HEK293 (cell line): ENCODE results near the gene AGAP3.

Experiments used
- EGR2 ChIP-seq: fragments of 450-650 bp; formaldehyde crosslinking; IDR thresholded peaks from 2 replicates; pipeline ENCODE4 v1.5.1; 2016; ENCODE audit warnings: low read depth, missing biosample characterization, missing genetic modification characterization
- GLIS1 ChIP-seq: fragments of 450-650 bp; formaldehyde crosslinking; IDR thresholded peaks from 2 replicates; pipeline ENCODE4 v1.5.1; 2016; ENCODE audit warnings: missing biosample characterization, missing genetic modification characterization
- KLF9 ChIP-seq: fragments of 450-650 bp; formaldehyde crosslinking; IDR thresholded peaks from 2 replicates; pipeline ENCODE4 v1.5.1; 2016; ENCODE audit warnings: missing biosample characterization, missing genetic modification characterization, low read depth
- MEIS1 ChIP-seq: sonication (generic); formaldehyde crosslinking; IDR thresholded peaks from 2 replicates; pipeline ENCODE4 v1.8.1; 2022; ENCODE audit warnings: missing genetic modification reagents, mild to moderate bottlenecking, borderline replicate concordance
- PRDM6 ChIP-seq: fragments of 450-650 bp; formaldehyde crosslinking; IDR thresholded peaks from 2 replicates; pipeline ENCODE4 v1.5.1; 2017; ENCODE audit warnings: missing biosample characterization, missing genetic modification characterization
- SP2 ChIP-seq: fragments of 450-650 bp; formaldehyde crosslinking; IDR thresholded peaks from 2 replicates; pipeline ENCODE4 v1.5.1; 2016; ENCODE audit warnings: missing biosample characterization, missing genetic modification characterization
- ZBTB20 ChIP-seq: fragments of 450-650 bp; formaldehyde crosslinking; IDR thresholded peaks from 2 replicates; pipeline ENCODE4 v1.5.1; 2016; ENCODE audit warnings: missing biosample characterization, missing genetic modification characterization
- ZBTB7A ChIP-seq: fragments of 450-650 bp; formaldehyde crosslinking; IDR thresholded peaks from 2 replicates; pipeline ENCODE4 v1.5.1; 2016; ENCODE audit warnings: low read depth, missing biosample characterization, missing genetic modification characterization
- ZFHX2 ChIP-seq: fragments of 450-650 bp; formaldehyde crosslinking; conservative IDR thresholded peaks from 2 replicates; pipeline ENCODE4 v1.5.1; 2016; ENCODE audit warnings: missing biosample characterization, missing genetic modification characterization
- ZFP3 ChIP-seq: fragments of 450-650 bp; formaldehyde crosslinking; IDR thresholded peaks from 2 replicates; pipeline ENCODE4 v1.5.1; 2016; ENCODE audit warnings: low read depth, missing biosample characterization, missing genetic modification characterization
- ZNF121 ChIP-seq: fragments of 450-650 bp; formaldehyde crosslinking; IDR thresholded peaks from 2 replicates; pipeline ENCODE4 v1.5.1; 2016; ENCODE audit warnings: missing biosample characterization, missing genetic modification characterization
- ZNF138 ChIP-seq: fragments of 450-650 bp; formaldehyde crosslinking; IDR thresholded peaks from 2 replicates; pipeline ENCODE4 v1.5.1; 2016; ENCODE audit warnings: missing biosample characterization, missing genetic modification characterization, borderline replicate concordance
- ZNF157 ChIP-seq: fragments of 450-650 bp; formaldehyde crosslinking; IDR thresholded peaks from 2 replicates; pipeline ENCODE4 v1.5.1; 2016; ENCODE audit warnings: missing biosample characterization, missing genetic modification characterization
- ZNF169 ChIP-seq: fragments of 450-650 bp; formaldehyde crosslinking; IDR thresholded peaks from 2 replicates; pipeline ENCODE4 v1.5.1; 2016; ENCODE audit warnings: missing biosample characterization, missing genetic modification characterization
- ZNF239 ChIP-seq: fragments of 450-650 bp; formaldehyde crosslinking; IDR thresholded peaks from 2 replicates; pipeline ENCODE4 v1.5.1; 2016; ENCODE audit warnings: missing biosample characterization, missing genetic modification characterization
- ZNF302 ChIP-seq: fragments of 450-650 bp; formaldehyde crosslinking; IDR thresholded peaks from 2 replicates; pipeline ENCODE4 v1.5.1; 2016; ENCODE audit warnings: missing biosample characterization, missing genetic modification characterization, low read depth
- ZNF350 ChIP-seq: fragments of 450-650 bp; formaldehyde crosslinking; IDR thresholded peaks from 2 replicates; pipeline ENCODE4 v1.5.0; 2017; ENCODE audit warnings: missing biosample characterization, mild to moderate bottlenecking, missing genetic modification characterization
- ZNF366 ChIP-seq: fragments of 450-650 bp; formaldehyde crosslinking; conservative IDR thresholded peaks from 2 replicates; pipeline ENCODE4 v1.5.1; 2016; ENCODE audit warnings: missing biosample characterization, missing genetic modification characterization
- ZNF37A ChIP-seq: fragments of 450-650 bp; IDR thresholded peaks from 2 replicates; pipeline ENCODE4 v1.5.1; 2018; ENCODE audit warnings: missing biosample characterization, missing genetic modification characterization
- ZNF521 ChIP-seq: fragments of 450-650 bp; formaldehyde crosslinking; IDR thresholded peaks from 2 replicates; pipeline ENCODE4 v1.5.1; 2017; ENCODE audit warnings: missing biosample characterization, mild to moderate bottlenecking, missing genetic modification characterization
- ZNF530 ChIP-seq: fragments of 450-650 bp; formaldehyde crosslinking; IDR thresholded peaks from 2 replicates; pipeline ENCODE4 v1.5.1; 2016; ENCODE audit warnings: low read depth, missing biosample characterization, missing genetic modification characterization
- ZNF549 ChIP-seq: fragments of 450-650 bp; IDR thresholded peaks from 2 replicates; pipeline ENCODE4 v1.5.1; 2018; ENCODE audit warnings: missing biosample characterization, missing genetic modification characterization, mild to moderate bottlenecking, inconsistent platforms, moderate library complexity
- ZNF558 ChIP-seq: fragments of 450-650 bp; formaldehyde crosslinking; IDR thresholded peaks from 2 replicates; pipeline ENCODE4 v1.5.1; 2016; ENCODE audit warnings: missing biosample characterization, missing genetic modification characterization
- ZNF561 ChIP-seq: fragments of 450-650 bp; IDR thresholded peaks from 2 replicates; pipeline ENCODE4 v1.5.1; 2018; ENCODE audit warnings: missing biosample characterization, missing genetic modification characterization, borderline replicate concordance
- ZNF600 ChIP-seq: fragments of 450-650 bp; formaldehyde crosslinking; IDR thresholded peaks from 2 replicates; pipeline ENCODE4 v1.5.1; 2016; ENCODE audit warnings: missing biosample characterization, missing genetic modification characterization
- ZNF629 ChIP-seq: fragments of 450-650 bp; formaldehyde crosslinking; IDR thresholded peaks from 2 replicates; pipeline ENCODE4 v1.5.1; 2017; ENCODE audit warnings: missing biosample characterization, missing genetic modification characterization
- ZNF639 ChIP-seq: fragments of 450-650 bp; formaldehyde crosslinking; IDR thresholded peaks from 2 replicates; pipeline ENCODE4 v1.5.1; 2016; ENCODE audit warnings: missing biosample characterization, missing genetic modification characterization
- ZNF654 ChIP-seq: fragments of 450-650 bp; formaldehyde crosslinking; IDR thresholded peaks from 2 replicates; pipeline ENCODE4 v1.5.1; 2016; ENCODE audit warnings: low read depth, missing biosample characterization, missing genetic modification characterization
- ZNF677 ChIP-seq: fragments of 450-650 bp; IDR thresholded peaks from 2 replicates; pipeline ENCODE4 v1.5.0; 2018; ENCODE audit warnings: missing biosample characterization, mild to moderate bottlenecking, missing genetic modification characterization, moderate library complexity
- ZNF777 ChIP-seq: fragments of 450-650 bp; formaldehyde crosslinking; IDR thresholded peaks from 2 replicates; pipeline ENCODE4 v1.5.1; 2017; ENCODE audit warnings: missing biosample characterization, missing genetic modification characterization, borderline replicate concordance
- ZSCAN4 ChIP-seq: fragments of 450-650 bp; formaldehyde crosslinking; IDR thresholded peaks from 2 replicates; pipeline ENCODE4 v1.5.1; 2017; ENCODE audit warnings: missing biosample characterization, missing genetic modification characterization
- TF ChIP-seq, protein P1 (sequence below): fragments of 450-650 bp; formaldehyde crosslinking; IDR thresholded peaks from 2 replicates; pipeline ENCODE4 v1.5.1; 2016; ENCODE audit warnings: missing biosample characterization, missing genetic modification characterization, low read depth
- TF ChIP-seq, protein P2 (sequence below): fragments of 450-650 bp; IDR thresholded peaks from 2 replicates; pipeline ENCODE4 v1.5.1; 2018; ENCODE audit warnings: missing biosample characterization, mild to moderate bottlenecking, missing genetic modification characterization

Gene AGAP3

GRCh38 chr7:151038951-151039849 lies 47.1 kb upstream of the AGAP3 start (continued):
- TF ChIP-seq ZNF530 (tag by site-specific recombination) (no peak), EGR2 (tag by site-specific recombination) (peak; percentile 66), KLF9 (tag by site-specific recombination) (no peak), ZNF629 (tag by site-specific recombination) (peak; percentile 34), GLIS1 (peak; percentile 71), ZFP3 (no peak), ZNF169 (tag by site-specific recombination) (no peak), ZNF654 (no peak), ZSCAN4 (peak; percentile 68), ZNF561 (tag by site-specific recombination) (0 out of 2 replicates have a peak, but pooled peaks have one; percentile 56), ZBTB7A (tag by site-specific recombination) (no peak), SP2 (tag by site-specific recombination) (peak; percentile 33; the same call in 1 of the 2 replicates), ZNF138 (no peak), ZNF639 (tag by site-specific recombination) (no peak), ZNF37A (no peak), ZNF777 (tag by site-specific recombination) (no peak), ZNF600 (tag by site-specific recombination) (peak; percentile 77), ZNF521 (no peak), ZNF121 (tag by site-specific recombination) (no peak), ZNF239 (no peak), ZNF677 (tag by site-specific recombination) (no peak), PRDM6 (tag by site-specific recombination) (no peak), ZNF350 (no peak), ZNF558 (tag by site-specific recombination) (peak; percentile 73; the same call in 1 of the 2 replicates), ZNF549 (tag by site-specific recombination) (no peak), ZFHX2 (tag by site-specific recombination) (peak; percentile 69), ZNF302 (tag by site-specific recombination) (no peak), MEIS1 (no peak), ZBTB20 (tag by site-specific recombination) (no peak), ZNF366 (tag by site-specific recombination) (peak; percentile 86), ZNF157 (tag by site-specific recombination) (no peak)
- TF ChIP-seq, protein P1, sequence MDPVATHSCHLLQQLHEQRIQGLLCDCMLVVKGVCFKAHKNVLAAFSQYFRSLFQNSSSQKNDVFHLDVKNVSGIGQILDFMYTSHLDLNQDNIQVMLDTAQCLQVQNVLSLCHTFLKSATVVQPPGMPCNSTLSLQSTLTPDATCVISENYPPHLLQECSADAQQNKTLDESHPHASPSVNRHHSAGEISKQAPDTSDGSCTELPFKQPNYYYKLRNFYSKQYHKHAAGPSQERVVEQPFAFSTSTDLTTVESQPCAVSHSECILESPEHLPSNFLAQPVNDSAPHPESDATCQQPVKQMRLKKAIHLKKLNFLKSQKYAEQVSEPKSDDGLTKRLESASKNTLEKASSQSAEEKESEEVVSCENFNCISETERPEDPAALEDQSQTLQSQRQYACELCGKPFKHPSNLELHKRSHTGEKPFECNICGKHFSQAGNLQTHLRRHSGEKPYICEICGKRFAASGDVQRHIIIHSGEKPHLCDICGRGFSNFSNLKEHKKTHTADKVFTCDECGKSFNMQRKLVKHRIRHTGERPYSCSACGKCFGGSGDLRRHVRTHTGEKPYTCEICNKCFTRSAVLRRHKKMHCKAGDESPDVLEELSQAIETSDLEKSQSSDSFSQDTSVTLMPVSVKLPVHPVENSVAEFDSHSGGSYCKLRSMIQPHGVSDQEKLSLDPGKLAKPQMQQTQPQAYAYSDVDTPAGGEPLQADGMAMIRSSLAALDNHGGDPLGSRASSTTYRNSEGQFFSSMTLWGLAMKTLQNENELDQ, result no peak
- TF ChIP-seq, protein P2, sequence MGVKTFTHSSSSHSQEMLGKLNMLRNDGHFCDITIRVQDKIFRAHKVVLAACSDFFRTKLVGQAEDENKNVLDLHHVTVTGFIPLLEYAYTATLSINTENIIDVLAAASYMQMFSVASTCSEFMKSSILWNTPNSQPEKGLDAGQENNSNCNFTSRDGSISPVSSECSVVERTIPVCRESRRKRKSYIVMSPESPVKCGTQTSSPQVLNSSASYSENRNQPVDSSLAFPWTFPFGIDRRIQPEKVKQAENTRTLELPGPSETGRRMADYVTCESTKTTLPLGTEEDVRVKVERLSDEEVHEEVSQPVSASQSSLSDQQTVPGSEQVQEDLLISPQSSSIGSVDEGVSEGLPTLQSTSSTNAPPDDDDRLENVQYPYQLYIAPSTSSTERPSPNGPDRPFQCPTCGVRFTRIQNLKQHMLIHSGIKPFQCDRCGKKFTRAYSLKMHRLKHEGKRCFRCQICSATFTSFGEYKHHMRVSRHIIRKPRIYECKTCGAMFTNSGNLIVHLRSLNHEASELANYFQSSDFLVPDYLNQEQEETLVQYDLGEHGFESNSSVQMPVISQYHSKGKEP (tag by site-specific recombination), result no peak
